HG03060 (cell line): ENCODE results near the gene SLC7A5.
"Not testable (repeated sequence)": the region's sequence is repeated elsewhere in the genome, so short reads cannot be mapped to it uniquely, and the experiment has no call there.

Experiments used
- ATAC-seq: cut with Tn5 transposase; IDR thresholded peaks from one replicate; pipeline ENCODE4 v1.9.1; 2021; ENCODE audit warnings: low read depth, moderate number of reproducible peaks; ENCODE audit not compliant: unreplicated experiment

SLC7A5 gene

GRCh38 chr16:87806641-87807546, 62.4 kb downstream of the SLC7A5 start:
- no peak for ATAC-seq

DNA sequence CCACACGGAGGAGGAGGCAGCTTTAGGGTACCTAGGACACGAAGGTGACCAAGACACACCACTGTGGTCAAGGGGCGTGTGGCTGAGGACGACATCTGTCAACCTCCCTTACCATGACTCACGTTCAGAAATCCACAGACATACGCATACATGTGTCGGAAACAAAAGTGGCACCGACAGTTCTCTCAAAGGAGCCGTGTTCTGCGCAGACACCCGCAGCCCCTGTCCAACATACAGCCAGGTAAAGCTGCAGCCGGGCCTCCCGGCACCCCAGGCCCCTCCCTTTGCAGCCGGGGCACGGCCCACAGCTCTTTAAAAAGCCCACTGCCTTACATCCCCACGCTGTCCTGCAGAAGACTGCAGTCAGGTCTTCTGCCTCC, 63.1 kb downstream of the SLC7A5 start:
- no peak for ATAC-seq

- no peak for ATAC-seq
Measured at GRCh38 chr16:87803385-87803784, 65.9 kb downstream of the SLC7A5 start.

- ATAC-seq: no peak
Measured at GRCh38 chr16:87802670-87803069, 66.6 kb downstream of the SLC7A5 start.

DNA sequence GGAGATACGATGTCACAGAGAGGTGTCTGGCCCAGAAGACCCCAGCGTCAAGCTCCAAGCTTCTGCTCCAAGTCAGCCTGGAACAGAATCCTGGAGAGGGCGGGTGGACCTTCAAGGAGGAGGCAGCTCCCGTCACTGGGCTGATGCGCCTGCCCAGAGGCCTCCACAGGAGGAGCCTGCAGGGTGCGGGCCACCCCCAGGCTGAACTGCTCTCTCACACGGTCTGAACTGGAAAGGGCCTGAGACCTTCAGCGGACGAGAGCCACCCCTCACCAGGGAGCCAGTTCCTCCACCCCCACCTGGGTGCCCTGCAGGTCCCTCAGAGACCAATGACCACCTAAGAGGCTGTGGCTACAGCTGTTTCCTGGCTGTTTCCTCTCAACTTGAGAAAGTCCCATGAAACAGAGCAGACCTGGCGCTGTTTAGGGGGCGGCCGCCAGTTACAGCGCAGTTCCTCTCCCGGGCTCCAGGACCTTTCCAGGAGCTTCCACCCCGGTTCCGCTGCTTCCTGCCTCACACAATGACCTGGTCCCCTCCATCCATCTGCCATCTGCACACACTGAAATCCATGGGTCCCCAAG, 67.5 kb downstream of the SLC7A5 start:
- no peak for ATAC-seq

DNA sequence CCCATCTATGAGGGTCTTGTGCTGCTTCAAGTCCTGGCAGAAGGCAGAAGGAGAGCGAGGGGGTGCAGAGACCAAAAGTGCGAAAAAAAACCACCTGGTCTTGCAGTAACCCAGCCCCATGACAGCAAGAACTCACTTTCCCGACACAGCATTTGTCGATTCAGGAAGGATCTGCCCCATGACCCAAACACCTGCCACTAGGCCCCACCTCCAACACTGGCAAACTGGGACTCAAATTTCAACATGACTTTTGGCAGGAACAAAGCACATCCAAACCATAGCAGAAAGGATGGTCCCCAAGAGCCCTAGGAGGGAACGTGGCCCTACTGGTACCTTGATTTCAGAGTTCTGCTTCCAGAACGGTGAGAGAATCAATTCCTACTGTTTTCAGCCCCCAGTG, 68.8 kb downstream of the SLC7A5 start:
- ATAC-seq: no peak

DNA sequence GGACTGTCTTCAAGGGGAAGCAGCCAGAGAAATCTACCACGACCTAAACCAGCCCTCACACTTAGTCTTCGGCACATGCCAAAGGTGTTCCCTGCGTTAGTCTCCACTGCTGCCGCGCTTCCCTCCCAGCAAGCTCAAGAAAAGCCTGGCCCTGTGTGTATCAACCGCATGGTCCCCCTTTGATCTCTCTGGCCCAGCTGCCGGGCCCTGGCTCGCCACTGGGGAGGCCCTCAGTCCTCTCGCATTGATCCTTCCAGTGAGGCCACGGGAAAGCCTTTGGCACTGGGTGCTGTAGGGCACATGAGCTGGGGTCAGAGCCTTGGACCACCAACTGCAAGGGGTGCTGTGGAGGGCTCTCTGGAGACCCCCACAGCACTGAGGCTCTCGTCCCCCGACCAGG, 74.0 kb downstream of the SLC7A5 start:
- ATAC-seq: no peak

DNA sequence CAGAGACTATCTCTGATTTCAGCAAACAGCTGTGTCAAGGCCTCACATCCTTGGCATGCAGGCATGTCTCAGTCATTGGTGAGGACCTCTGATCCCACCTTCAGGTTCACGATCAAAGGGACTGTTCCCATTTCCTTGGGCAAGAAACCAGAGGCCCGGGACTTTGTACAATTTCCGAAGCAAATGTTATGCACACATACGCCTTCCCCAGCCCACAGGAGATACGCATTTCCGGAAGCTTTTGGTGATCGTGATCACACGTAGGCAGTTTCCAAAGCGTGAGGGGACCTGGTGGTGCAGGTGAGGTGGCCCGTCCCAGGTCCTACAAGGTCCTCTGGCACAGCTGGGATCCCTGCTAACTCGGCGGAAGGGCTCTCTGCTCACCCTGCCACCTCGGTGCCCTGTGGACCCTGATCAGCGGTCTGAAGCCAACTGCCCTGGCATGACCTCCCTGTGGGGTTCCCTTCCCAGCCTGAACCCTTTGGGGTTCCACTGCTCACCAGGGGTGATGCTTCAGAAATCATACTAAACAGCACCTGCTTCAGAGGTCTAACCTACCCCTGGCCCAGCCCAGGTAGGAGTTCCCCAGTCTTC, 74.7 kb downstream of the SLC7A5 start:
- ATAC-seq: no peak

DNA sequence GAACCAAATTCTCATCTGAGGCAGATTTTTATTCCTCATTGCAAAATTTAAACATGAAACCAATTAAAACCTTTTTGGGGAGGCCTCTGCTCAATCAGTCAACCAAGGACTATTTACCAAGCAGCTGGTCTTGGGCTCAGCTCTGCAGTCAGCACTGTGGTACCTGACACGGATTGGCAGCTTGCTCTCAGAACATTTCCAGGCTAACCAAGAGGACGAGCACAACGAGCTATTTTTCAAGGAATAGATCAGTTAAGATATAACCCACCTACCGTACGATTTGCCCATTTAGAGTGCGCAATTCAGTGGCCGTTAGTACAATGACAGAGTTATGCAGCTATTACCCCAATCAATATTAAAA, 77.1 kb downstream of the SLC7A5 start:
- ATAC-seq: no peak

DNA sequence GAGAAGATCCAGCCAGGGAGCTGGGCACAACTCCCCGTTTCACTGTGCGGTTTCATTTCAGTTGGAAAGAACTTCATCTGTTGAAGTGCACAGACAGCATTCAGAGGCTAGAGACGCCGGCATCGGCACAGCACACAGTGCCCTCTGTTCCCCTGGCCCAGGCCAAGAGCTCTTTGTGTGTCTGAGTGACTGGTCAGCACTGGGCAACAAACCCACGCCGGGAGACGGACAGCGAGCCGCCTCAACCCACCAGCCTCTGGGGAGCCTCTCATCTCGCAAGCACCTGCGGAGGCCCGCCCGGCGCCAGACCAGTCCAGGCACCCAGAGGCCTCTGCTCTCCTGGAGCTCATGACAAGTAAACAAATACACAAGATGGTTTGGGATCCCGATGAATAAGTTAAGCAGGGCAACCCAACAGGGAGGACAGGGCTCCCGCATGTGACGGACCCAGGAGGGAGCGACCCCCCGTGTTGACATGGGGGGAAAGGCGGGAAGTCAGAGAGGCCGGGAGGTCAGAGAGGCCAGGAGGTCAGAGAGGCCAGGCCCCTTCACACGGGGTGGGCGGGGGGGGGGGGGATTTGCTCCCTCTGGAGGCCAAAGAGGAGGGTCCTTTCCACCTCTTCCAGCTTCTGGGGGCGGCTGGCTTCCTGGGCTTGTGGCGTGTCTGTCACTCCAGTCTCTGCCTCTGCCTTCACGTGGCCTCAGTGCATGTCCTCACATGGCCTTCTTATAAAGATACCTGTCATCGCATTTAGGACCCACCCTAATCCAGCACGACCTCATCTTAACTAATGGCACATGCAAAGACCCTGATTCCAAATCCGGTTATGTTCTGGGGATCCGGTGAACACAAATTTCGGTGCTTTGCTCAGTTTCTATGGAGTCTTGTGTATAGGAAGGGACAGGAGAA, 77.8 kb downstream of the SLC7A5 start:
- ATAC-seq: no peak

DNA sequence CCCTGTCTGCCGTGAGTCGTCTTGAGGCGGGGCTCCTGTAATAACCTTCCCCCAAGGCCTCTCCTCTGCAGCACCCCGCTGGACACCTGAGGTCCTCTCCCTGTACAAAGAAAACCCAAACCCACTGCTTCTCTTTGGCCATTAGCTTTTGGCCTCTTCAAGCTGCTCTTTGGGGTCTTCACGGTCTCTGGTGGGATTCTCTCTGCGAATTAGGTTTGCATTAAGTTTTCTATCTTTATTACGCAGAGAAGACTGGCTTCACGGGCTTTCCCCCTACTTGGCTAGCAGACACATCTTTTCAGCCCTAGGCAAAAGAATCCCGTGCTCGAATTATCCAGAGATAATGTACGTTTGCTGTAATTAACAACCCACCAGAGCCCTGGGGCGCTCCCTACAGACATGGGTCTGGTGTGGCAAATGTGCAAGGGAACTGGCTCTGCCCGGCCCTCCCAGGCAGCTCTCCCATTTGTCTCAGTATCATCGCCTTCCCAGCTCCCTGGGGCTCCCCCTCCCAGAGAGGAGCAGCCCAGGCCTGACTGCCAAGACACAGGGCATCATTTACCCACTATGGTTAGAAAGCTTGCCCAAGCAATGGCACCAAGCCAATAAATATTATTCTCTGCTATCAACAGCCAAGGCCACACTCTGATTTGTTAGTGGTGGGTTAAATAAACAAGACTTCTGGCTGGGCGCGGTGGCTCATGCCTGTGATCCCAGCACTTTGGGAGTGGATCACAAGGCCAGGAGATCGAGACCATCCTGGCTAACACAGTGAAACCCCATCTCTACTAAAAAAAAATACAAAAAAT, 78.8 kb downstream of the SLC7A5 start:
- ATAC-seq: no peak

DNA sequence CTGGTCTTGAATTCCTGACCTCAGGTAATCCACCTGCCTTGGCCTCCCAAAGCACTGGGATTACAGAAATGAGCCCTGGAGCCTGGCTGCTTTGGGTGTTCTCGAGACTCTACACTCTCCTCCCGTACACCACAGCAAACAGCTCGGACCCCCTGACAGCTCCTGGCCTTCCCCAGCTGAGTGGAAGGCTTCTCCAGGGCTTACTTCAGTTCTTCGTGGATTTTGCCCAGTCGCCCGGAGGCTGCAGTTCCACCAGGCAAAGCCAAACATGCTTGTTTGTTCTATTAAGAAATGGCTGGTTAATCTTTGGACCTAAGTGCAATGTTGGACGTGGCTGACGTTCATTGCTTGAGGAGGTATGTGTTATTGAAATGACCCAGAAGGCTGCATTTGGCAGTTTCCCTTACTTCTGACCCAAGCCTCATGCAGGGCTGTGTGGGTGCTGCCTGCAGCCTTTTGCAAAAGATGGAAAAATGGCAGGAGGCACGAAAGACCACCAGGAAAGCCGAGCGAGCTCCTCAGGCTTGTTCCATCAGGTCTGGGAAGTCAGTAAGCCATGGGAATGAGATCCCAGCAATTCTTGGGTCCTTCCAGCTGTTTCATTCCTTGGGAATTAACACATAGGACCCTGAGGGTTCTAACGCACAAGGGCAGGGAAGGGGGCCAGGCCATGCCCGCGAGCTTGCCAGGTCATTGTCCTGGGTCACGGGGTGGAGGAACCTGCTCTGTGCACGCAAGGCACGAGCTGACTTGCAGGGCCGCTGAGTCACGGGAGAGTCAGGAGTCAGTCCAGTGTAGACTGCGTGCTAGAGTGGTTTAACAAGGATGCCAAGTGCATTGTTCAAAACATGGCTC, 79.6 kb downstream of the SLC7A5 start:
- no peak for ATAC-seq

GRCh38 chr16:87788730-87789436, 80.4 kb downstream of the SLC7A5 start:
- ATAC-seq: not testable (repeated sequence)

- not testable (repeated sequence) for ATAC-seq
Measured at GRCh38 chr16:87787451-87788091, 81.7 kb downstream of the SLC7A5 start.

DNA sequence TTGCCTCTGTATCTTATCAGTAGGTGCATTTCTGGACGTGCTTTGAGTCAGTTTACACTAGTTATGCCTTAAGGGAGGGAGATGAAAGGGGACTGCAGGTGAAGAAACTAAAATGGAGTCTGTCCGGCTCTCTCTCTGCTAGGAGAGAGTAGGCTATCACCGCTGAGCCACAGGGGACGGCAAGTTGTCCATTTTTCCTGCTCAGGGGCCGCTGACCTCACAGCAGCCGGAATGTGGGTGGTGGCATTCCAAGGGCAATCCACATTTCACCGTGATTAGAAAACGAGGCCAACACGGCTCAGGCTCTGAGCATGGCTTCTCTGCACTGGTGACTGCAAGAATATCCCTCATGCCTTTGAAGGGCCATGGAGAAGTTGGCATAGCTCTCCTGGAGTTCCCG, 84.5 kb downstream of the SLC7A5 start:
- no peak for ATAC-seq

GRCh38 chr16:87782033-87782432, 87.3 kb downstream of the SLC7A5 start:
- ATAC-seq: no peak

- no peak for ATAC-seq
Measured at GRCh38 chr16:87780385-87780989, 88.8 kb downstream of the SLC7A5 start.
